ENCODE results near the gene SLC9A7.

SLC9A7 gene

DNA sequence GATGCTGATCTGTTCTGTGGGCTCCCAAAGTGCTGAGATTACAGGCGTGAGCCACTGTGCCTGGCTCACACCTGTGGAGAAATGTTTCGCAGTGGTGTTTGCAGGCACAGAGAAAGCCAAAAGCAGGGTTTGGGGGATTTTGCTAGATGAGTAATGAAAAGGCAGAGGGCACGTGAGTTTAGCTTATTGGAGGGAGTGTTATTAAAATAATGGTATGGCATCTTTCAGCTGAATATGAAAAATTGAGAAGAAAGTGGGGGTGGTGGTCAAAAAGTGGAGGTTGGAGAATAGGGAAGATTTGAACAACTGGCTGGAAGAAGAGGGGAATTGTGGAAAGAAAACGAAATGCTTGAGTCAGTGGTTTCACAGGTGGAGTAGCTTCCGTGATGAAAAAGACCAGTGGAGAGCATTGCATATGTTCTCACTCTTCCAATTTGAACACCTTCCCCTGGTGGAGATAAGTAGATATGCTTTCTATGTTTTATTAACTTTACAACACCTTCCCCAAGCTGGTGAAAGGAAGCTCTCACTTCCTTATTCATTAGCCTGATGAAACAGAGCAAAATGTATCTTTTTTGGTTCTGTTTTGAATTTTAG is 186.5 kb downstream of the SLC9A7 start:
- no peaks in the 10 kb centered on the region for H3K36me3 ChIP-seq (ENCODE audit: control insufficient read depth, insufficient read depth, low read length)
- no peak overlapping the region for H3K9ac ChIP-seq (ENCODE audit: low read length)
- no peaks in the 10 kb centered on the region for H3K4me1 ChIP-seq (ENCODE audit: control insufficient read depth, insufficient read depth, low read length)
- H3K27me3 ChIP-seq (ENCODE audit: control insufficient read depth, insufficient read depth, low read length), result peaks cover 7% of the 10 kb centered on the region
- H3K9me3 ChIP-seq (ENCODE audit: control insufficient read depth, low read length), result no peaks in the 10 kb centered on the region
- H3K4me3 ChIP-seq (ENCODE audit: low read length), result no peak overlapping the region

- Histone ChIP-seq H3K9ac (ENCODE audit: low read length) (no peak overlapping the region), H3K4me1 (ENCODE audit: control insufficient read depth, insufficient read depth, low read length) (no peaks in the 10 kb centered on the region), H3K27me3 (ENCODE audit: control insufficient read depth, insufficient read depth, low read length) (peaks cover 7% of the 10 kb centered on the region), H3K9me3 (ENCODE audit: control insufficient read depth, low read length) (no peaks in the 10 kb centered on the region), H3K36me3 (ENCODE audit: control insufficient read depth, insufficient read depth, low read length) (no peaks in the 10 kb centered on the region), H3K4me3 (ENCODE audit: low read length) (no peak overlapping the region)
Measured at GRCh38 chrX:46571423-46572339, 187.2 kb downstream of the SLC9A7 start.

- H3K9me3 ChIP-seq (ENCODE audit: control insufficient read depth, low read length), result no peaks in the 10 kb centered on the region
- H3K4me1 ChIP-seq (ENCODE audit: control insufficient read depth, insufficient read depth, low read length), result no peaks in the 10 kb centered on the region
- H3K4me3 ChIP-seq (ENCODE audit: low read length), result no peak overlapping the region
- no peaks in the 10 kb centered on the region for H3K36me3 ChIP-seq (ENCODE audit: control insufficient read depth, insufficient read depth, low read length)
- H3K27me3 ChIP-seq (ENCODE audit: control insufficient read depth, insufficient read depth, low read length), result no peaks in the 10 kb centered on the region
- no peak overlapping the region for H3K9ac ChIP-seq (ENCODE audit: low read length)
Measured at GRCh38 chrX:46569621-46570020, 189.3 kb downstream of the SLC9A7 start.

- H3K9me3 ChIP-seq (ENCODE audit: control insufficient read depth, low read length), result no peaks in the 10 kb centered on the region
- no peaks in the 10 kb centered on the region for H3K36me3 ChIP-seq (ENCODE audit: control insufficient read depth, insufficient read depth, low read length)
- no peaks in the 10 kb centered on the region for H3K27me3 ChIP-seq (ENCODE audit: control insufficient read depth, insufficient read depth, low read length)
- no peaks in the 10 kb centered on the region for H3K4me1 ChIP-seq (ENCODE audit: control insufficient read depth, insufficient read depth, low read length)
- H3K9ac ChIP-seq (ENCODE audit: low read length), result no peak overlapping the region
- no peak overlapping the region for H3K4me3 ChIP-seq (ENCODE audit: low read length)
Measured at GRCh38 chrX:46567388-46567787, 191.5 kb downstream of the SLC9A7 start.

- Histone ChIP-seq H3K9ac (ENCODE audit: low read length) (no peak overlapping the region), H3K27me3 (ENCODE audit: control insufficient read depth, insufficient read depth, low read length) (no peaks in the 10 kb centered on the region), H3K4me1 (ENCODE audit: control insufficient read depth, insufficient read depth, low read length) (no peaks in the 10 kb centered on the region), H3K4me3 (ENCODE audit: low read length) (no peak overlapping the region), H3K36me3 (ENCODE audit: control insufficient read depth, insufficient read depth, low read length) (no peaks in the 10 kb centered on the region), H3K9me3 (ENCODE audit: control insufficient read depth, low read length) (no peaks in the 10 kb centered on the region)
Measured at GRCh38 chrX:46561824-46562657, 196.9 kb downstream of the SLC9A7 start.

GRCh38 chrX:46559062-46559461 is 199.9 kb downstream of the SLC9A7 start:
- no peaks in the 10 kb centered on the region for H3K27me3 ChIP-seq (ENCODE audit: control insufficient read depth, insufficient read depth, low read length)
- no peaks in the 10 kb centered on the region for H3K36me3 ChIP-seq (ENCODE audit: control insufficient read depth, insufficient read depth, low read length)
- H3K4me1 ChIP-seq (ENCODE audit: control insufficient read depth, insufficient read depth, low read length), result no peaks in the 10 kb centered on the region
- no peak overlapping the region for H3K9ac ChIP-seq (ENCODE audit: low read length)
- no peak overlapping the region for H3K4me3 ChIP-seq (ENCODE audit: low read length)
- no peaks in the 10 kb centered on the region for H3K9me3 ChIP-seq (ENCODE audit: control insufficient read depth, low read length)

DNA sequence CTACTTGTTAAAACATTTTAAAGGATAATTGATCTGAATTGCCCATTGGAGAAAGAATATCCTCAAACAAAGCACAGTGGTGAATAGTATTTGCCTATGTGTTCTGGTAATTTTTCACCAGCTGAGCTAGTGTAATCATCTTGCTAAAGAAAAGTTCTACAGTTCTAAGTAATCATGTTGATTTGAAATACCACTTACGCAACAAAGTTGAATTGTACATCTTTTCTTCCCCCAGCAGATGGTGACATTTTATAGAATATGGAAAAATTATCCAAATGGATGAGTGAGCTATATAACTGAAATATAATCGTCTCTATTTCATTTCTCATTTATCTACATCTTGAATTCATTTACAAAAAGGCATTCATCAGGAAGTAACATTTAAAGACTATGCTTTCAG is 204.0 kb downstream of the SLC9A7 start:
- no peak overlapping the region for H3K4me3 ChIP-seq (ENCODE audit: low read length)
- no peaks in the 10 kb centered on the region for H3K27me3 ChIP-seq (ENCODE audit: control insufficient read depth, insufficient read depth, low read length)
- no peaks in the 10 kb centered on the region for H3K4me1 ChIP-seq (ENCODE audit: control insufficient read depth, insufficient read depth, low read length)
- H3K9me3 ChIP-seq (ENCODE audit: control insufficient read depth, low read length), result no peaks in the 10 kb centered on the region
- no peak overlapping the region for H3K9ac ChIP-seq (ENCODE audit: low read length)
- no peaks in the 10 kb centered on the region for H3K36me3 ChIP-seq (ENCODE audit: control insufficient read depth, insufficient read depth, low read length)

DNA sequence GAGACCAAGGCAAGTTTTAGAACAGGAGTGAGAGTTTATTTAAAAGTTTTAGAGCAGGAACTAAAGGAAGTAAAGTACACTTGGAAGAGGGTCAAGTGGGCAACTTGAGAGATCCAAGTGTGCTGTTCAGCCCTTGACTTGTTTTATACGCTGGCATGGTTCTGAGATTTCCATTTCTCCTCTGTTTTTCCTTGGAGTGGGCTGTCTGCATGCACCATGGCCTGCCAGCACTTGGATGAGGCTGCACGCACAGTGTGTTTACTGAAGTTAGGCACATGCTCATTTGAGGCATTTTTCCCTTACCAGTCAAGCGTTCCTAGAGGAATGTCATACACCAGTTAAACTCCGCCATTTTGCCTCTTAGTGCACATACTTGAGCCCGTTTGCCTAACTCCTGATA is 205.0 kb downstream of the SLC9A7 start:
- Histone ChIP-seq H3K9ac (ENCODE audit: low read length) (no peak overlapping the region), H3K4me3 (ENCODE audit: low read length) (no peak overlapping the region), H3K4me1 (ENCODE audit: control insufficient read depth, insufficient read depth, low read length) (no peaks in the 10 kb centered on the region), H3K36me3 (ENCODE audit: control insufficient read depth, insufficient read depth, low read length) (no peaks in the 10 kb centered on the region), H3K9me3 (ENCODE audit: control insufficient read depth, low read length) (no peaks in the 10 kb centered on the region), H3K27me3 (ENCODE audit: control insufficient read depth, insufficient read depth, low read length) (no peaks in the 10 kb centered on the region)

DNA sequence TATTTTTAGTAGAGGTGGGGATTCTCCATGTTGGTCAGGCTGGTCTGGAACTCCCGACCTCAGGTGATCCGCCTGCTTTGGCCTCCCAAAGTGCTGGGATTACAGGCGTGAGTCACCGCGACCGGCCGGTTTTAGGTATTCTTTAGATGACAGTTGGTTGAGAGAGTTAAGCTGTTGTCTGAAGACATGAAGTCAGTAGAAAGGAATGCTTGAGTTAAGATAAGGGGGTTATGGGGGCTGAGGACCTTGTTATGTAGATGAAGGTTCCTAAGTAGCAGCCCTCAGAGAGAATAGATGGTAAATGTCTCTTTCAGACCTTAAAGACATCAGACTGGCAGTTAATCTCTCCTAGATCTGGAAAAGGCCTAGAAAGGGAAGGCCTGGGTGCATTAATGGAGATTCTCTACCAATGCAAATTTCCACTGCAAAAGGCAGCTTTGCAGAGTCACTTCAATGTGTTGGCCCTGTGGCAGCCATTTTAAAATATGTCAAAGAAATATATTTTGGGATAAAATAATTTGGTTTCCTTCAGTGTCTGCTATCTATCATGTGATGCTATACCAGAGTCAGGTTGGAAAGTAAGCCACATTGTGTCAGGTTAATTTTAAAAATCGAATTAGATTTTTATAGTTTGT is 207.3 kb downstream of the SLC9A7 start:
- Histone ChIP-seq H3K27me3 (ENCODE audit: control insufficient read depth, insufficient read depth, low read length) (no peaks in the 10 kb centered on the region), H3K9ac (ENCODE audit: low read length) (no peak overlapping the region), H3K9me3 (ENCODE audit: control insufficient read depth, low read length) (no peaks in the 10 kb centered on the region), H3K4me3 (ENCODE audit: low read length) (no peak overlapping the region), H3K36me3 (ENCODE audit: control insufficient read depth, insufficient read depth, low read length) (no peaks in the 10 kb centered on the region), H3K4me1 (ENCODE audit: control insufficient read depth, insufficient read depth, low read length) (peaks cover 2% of the 10 kb centered on the region)

GRCh38 chrX:46549914-46550313 is 209.0 kb downstream of the SLC9A7 start:
- no peaks in the 10 kb centered on the region for H3K9me3 ChIP-seq (ENCODE audit: control insufficient read depth, low read length)
- no peak overlapping the region for H3K9ac ChIP-seq (ENCODE audit: low read length)
- H3K36me3 ChIP-seq (ENCODE audit: control insufficient read depth, insufficient read depth, low read length), result no peaks in the 10 kb centered on the region
- H3K4me1 ChIP-seq (ENCODE audit: control insufficient read depth, insufficient read depth, low read length), result peaks cover 3% of the 10 kb centered on the region
- no peak overlapping the region for H3K4me3 ChIP-seq (ENCODE audit: low read length)
- H3K27me3 ChIP-seq (ENCODE audit: control insufficient read depth, insufficient read depth, low read length), result no peaks in the 10 kb centered on the region

Data from mucosa of stomach (tissue), 1 donor.